Neuronal stem cell (in vitro differentiated cells): ENCODE data around the gene HID1.
"Not testable (repeated sequence)": the region's sequence is repeated elsewhere in the genome, so short reads cannot be mapped to it uniquely, and the experiment has no call there.

ENCODE experiments used
- DNase-seq: peaks from one replicate; pipeline ENCODE4 v3.0.0-alpha.2; 2013; ENCODE audit warnings: low spot score
- H2AFZ ChIP-seq: one replicate; pipeline ENCODE4 v1.6.1; 2013; ENCODE audit warnings: mild to moderate bottlenecking, low read length, inconsistent platforms
- H2AK5ac ChIP-seq: 2 replicates; pipeline ENCODE4 v1.6.1; 2013; ENCODE audit warnings: low read depth, mild to moderate bottlenecking, inconsistent platforms, low read length, moderate library complexity, mixed read lengths
- H2BK120ac ChIP-seq: 2 replicates; pipeline ENCODE4 v1.6.1; 2013; ENCODE audit warnings: low read depth, mild to moderate bottlenecking, inconsistent platforms, low read length, moderate library complexity, mixed read lengths
- H2BK12ac ChIP-seq: one replicate; pipeline ENCODE4 v1.6.1; 2013; ENCODE audit warnings: low read length, inconsistent platforms
- H2BK15ac ChIP-seq: 2 replicates; pipeline ENCODE4 v1.6.1; 2013; ENCODE audit warnings: mild to moderate bottlenecking, low read length, inconsistent platforms, mixed read lengths
- H2BK5ac ChIP-seq: one replicate; pipeline ENCODE4 v1.6.1; 2013; ENCODE audit warnings: inconsistent platforms, mild to moderate bottlenecking, low read length, moderate library complexity
- H3K14ac ChIP-seq: one replicate; pipeline ENCODE4 v1.6.1; 2013; ENCODE audit warnings: low read length, inconsistent platforms
- H3K18ac ChIP-seq: 2 replicates; pipeline ENCODE4 v1.6.1; 2013; ENCODE audit warnings: low read length, inconsistent platforms
- H3K23ac ChIP-seq: 2 replicates; pipeline ENCODE4 v1.6.1; 2013; ENCODE audit warnings: low read depth, mild to moderate bottlenecking, mixed read lengths, low read length, inconsistent platforms; ENCODE audit not compliant: poor library complexity
- H3K27ac ChIP-seq: replicated peaks from 3 replicates; pipeline ENCODE4 v1.5.1; 2013; ENCODE audit warnings: low read length, inconsistent platforms
- H3K27me3 ChIP-seq, 3 experiments: 2 replicates each; pipeline ENCODE4 v1.6.1; 2013; ENCODE audit warnings: low read length in 3 of 3, mild to moderate bottlenecking in 2 of 3, inconsistent platforms in 1 of 3, low read depth in 1 of 3, mixed read lengths in 1 of 3, moderate library complexity in 1 of 3; ENCODE audit not compliant: control insufficient read depth in 3 of 3, insufficient read depth in 3 of 3
- H3K36me3 ChIP-seq, 2 donors: replicated peaks in 1 of 2; 2 replicates each; pipeline ENCODE4 v1.6.1; 2013; ENCODE audit warnings: low read length in 2 of 2; ENCODE audit not compliant: control insufficient read depth in 2 of 2, insufficient read depth in 2 of 2
- H3K4ac ChIP-seq: 2 replicates; pipeline ENCODE4 v1.6.1; 2013; ENCODE audit warnings: inconsistent platforms, mild to moderate bottlenecking, low read length, moderate library complexity
- H3K4me1 ChIP-seq, 2 donors: 1 replicate in 1 of 2; 2 replicates in 1 of 2; pipeline ENCODE4 v1.6.1; 2013; ENCODE audit warnings: low read length in 2 of 2, low read depth in 1 of 2; ENCODE audit not compliant: control insufficient read depth in 2 of 2, insufficient read depth in 1 of 2
- H3K4me2 ChIP-seq: one replicate; pipeline ENCODE4 v1.6.1; 2013; ENCODE audit warnings: mild to moderate bottlenecking, low read length, inconsistent platforms; ENCODE audit not compliant: insufficient read depth, poor library complexity, severe bottlenecking
- H3K4me3 ChIP-seq, 2 donors: 2 replicates each; pipeline ENCODE4 v1.5.1; 2013; ENCODE audit warnings: low read length in 2 of 2, mild to moderate bottlenecking in 2 of 2, inconsistent platforms in 1 of 2, moderate library complexity in 1 of 2
- H3K79me1 ChIP-seq: one replicate; pipeline ENCODE4 v1.6.1; 2013; ENCODE audit warnings: low read depth, mild to moderate bottlenecking, inconsistent platforms, low read length, moderate library complexity
- H3K9ac ChIP-seq: one replicate; pipeline ENCODE4 v1.6.1; 2013; ENCODE audit warnings: mild to moderate bottlenecking, low read depth, low read length, inconsistent platforms; ENCODE audit not compliant: poor library complexity
- H3K9me3 ChIP-seq, 2 donors: replicated peaks in 1 of 2; 2 replicates each; pipeline versions ENCODE3 to v1.6.1; 2013; ENCODE audit warnings: low read length in 2 of 2, mild to moderate bottlenecking in 2 of 2, inconsistent platforms in 1 of 2, low read depth in 1 of 2, mixed read lengths in 1 of 2, moderate library complexity in 1 of 2; ENCODE audit not compliant: control insufficient read depth in 2 of 2, insufficient read depth in 1 of 2
- H4K8ac ChIP-seq: one replicate; pipeline ENCODE4 v1.6.1; 2013; ENCODE audit warnings: low read depth, mild to moderate bottlenecking, inconsistent platforms, low read length, moderate library complexity
- H4K91ac ChIP-seq: one replicate; pipeline ENCODE4 v1.6.1; 2013; ENCODE audit warnings: low read length, low read depth, mild to moderate bottlenecking, inconsistent platforms; ENCODE audit not compliant: poor library complexity
- WGBS, 2 donors: extraction: QIAGEN DNeasy Blood & Tissue Kit; methylation state at CpG; one replicate each; pipeline ENCODE4 v1.1.7; 2013; ENCODE audit warnings: missing lambda C conversion rate in 2 of 2, mixed read lengths in 1 of 2; ENCODE audit not compliant: insufficient read length in 2 of 2, insufficient replicate concordance in 1 of 2; ENCODE audit errors: extremely low coverage in 2 of 2; 5-methylcytosine and 5-hydroxymethylcytosine counted together

HID1 gene

GRCh38 chr17:74971069-74971841 lies 1.3 kb downstream of the HID1 start:
- peaks cover 2% of the 10 kb centered on the region for H3K79me1 ChIP-seq
- H2BK120ac ChIP-seq = no peak overlapping the region
- H2BK5ac ChIP-seq = peak overlapping the region; percentile 44
- peak overlapping the region; percentile 89 for H3K18ac ChIP-seq
- peak overlapping the region; percentile 40 for H3K14ac ChIP-seq
- peak overlapping the region; percentile 91 for H2AFZ ChIP-seq
- peaks cover 2 to 57% (median 45%) of the 10 kb centered on the region in 3 experiments for H3K27me3 ChIP-seq
- no peak for DNase-seq
- no peak overlapping the region for H3K4ac ChIP-seq
- peak overlapping the region; percentile 44 to 90 for H3K4me3 ChIP-seq
- no peaks in the 10 kb centered on the region for H3K36me3 ChIP-seq
- peak overlapping the region; percentile 6 for H3K23ac ChIP-seq
- no peak overlapping the region for H4K91ac ChIP-seq
- peak overlapping the region; percentile 1 for H2BK15ac ChIP-seq
- H3K4me2 ChIP-seq = peak overlapping the region; percentile 100
- peaks cover 5 to 6% of the 10 kb centered on the region in 2 donors for H3K4me1 ChIP-seq
- H3K9me3 ChIP-seq = no peaks in the 10 kb centered on the region
- H4K8ac ChIP-seq = no peak overlapping the region
- H3K27ac ChIP-seq = no peak overlapping the region
- no peak overlapping the region for H2BK12ac ChIP-seq
- WGBS, 2 donors = no CpG with 5 or more reads among the region's 8 CpGs
- peak overlapping the region; percentile 61 for H2AK5ac ChIP-seq
- H3K9ac ChIP-seq = peak overlapping the region; percentile 84

- H2BK12ac ChIP-seq = no peak overlapping the region
- DNase-seq = no peak
- no peak overlapping the region for H2BK15ac ChIP-seq
- H3K14ac ChIP-seq = no peak overlapping the region
- no CpG with 5 or more reads among the region's 3 CpGs for WGBS, 2 donors
- H3K23ac ChIP-seq = no peak overlapping the region
- no peak overlapping the region for H2AFZ ChIP-seq
- no peak overlapping the region for H3K18ac ChIP-seq
- H2BK120ac ChIP-seq = no peak overlapping the region
- H2AK5ac ChIP-seq = no peak overlapping the region
- H2BK5ac ChIP-seq = peak overlapping the region; percentile 44
- no peak overlapping the region for H3K9ac ChIP-seq
- no peaks in the 10 kb centered on the region for H3K9me3 ChIP-seq
- H3K4ac ChIP-seq = no peak overlapping the region
- H3K4me1 ChIP-seq = peaks cover 5 to 6% of the 10 kb centered on the region in 2 donors
- H3K27me3 ChIP-seq = peaks cover 2 to 53% (median 43%) of the 10 kb centered on the region in 3 experiments
- H3K79me1 ChIP-seq = peaks cover 2% of the 10 kb centered on the region
- no peak overlapping the region for H3K4me3 ChIP-seq
- no peak overlapping the region for H3K27ac ChIP-seq
- H3K4me2 ChIP-seq = no peak overlapping the region
- H3K36me3 ChIP-seq = no peaks in the 10 kb centered on the region
- H4K8ac ChIP-seq = no peak overlapping the region
- no peak overlapping the region for H4K91ac ChIP-seq
Observed at GRCh38 chr17:74970395-74970794, 2.2 kb downstream of the HID1 start.

- not testable (repeated sequence) for H2AFZ ChIP-seq, H3K14ac ChIP-seq, H3K79me1 ChIP-seq, H3K27ac ChIP-seq, H3K4me2 ChIP-seq, H2AK5ac ChIP-seq, H2BK120ac ChIP-seq, H3K23ac ChIP-seq, H3K4me1 ChIP-seq, H4K8ac ChIP-seq, H3K36me3 ChIP-seq, H3K18ac ChIP-seq, H4K91ac ChIP-seq, H2BK15ac ChIP-seq, H2BK5ac ChIP-seq, DNase-seq, H3K4me3 ChIP-seq, H3K9ac ChIP-seq, H3K9me3 ChIP-seq, H2BK12ac ChIP-seq, H3K4ac ChIP-seq
- peaks cover 2 to 53% (median 36%) of the 10 kb centered on the region in 3 experiments for H3K27me3 ChIP-seq
- no CpG with 5 or more reads among the region's 5 CpGs for WGBS, 2 donors
Observed at GRCh38 chr17:74969501-74969900, 3.1 kb downstream of the HID1 start.

GRCh38 chr17:74968361-74968780 lies 4.2 kb downstream of the HID1 start:
- Histone ChIP-seq H3K4me2 (no peak overlapping the region), H3K4me3 (no peak overlapping the region), H3K9ac (no peak overlapping the region), H3K23ac (no peak overlapping the region), H3K36me3 (no peaks in the 10 kb centered on the region), H4K91ac (no peak overlapping the region), H3K79me1 (peaks cover 2% of the 10 kb centered on the region), H3K18ac (no peak overlapping the region), H3K4me1 (peaks cover 5 to 6% of the 10 kb centered on the region in 2 donors), H3K27ac (no peak overlapping the region), H4K8ac (no peak overlapping the region), H2AFZ (no peak overlapping the region), H3K9me3 (no peaks in the 10 kb centered on the region), H3K27me3 (peaks cover 2 to 56% (median 28%) of the 10 kb centered on the region in 3 experiments), H2BK12ac (no peak overlapping the region), H2BK15ac (no peak overlapping the region), H2AK5ac (peak overlapping the region; percentile 75), H2BK5ac (peak overlapping the region; percentile 53), H3K4ac (no peak overlapping the region), H2BK120ac (no peak overlapping the region), H3K14ac (no peak overlapping the region)
- DNase-seq = no peak
- WGBS, 2 donors = no CpG with 5 or more reads among the region's 5 CpGs
